ENCODE measurements around the gene KANSL1.
"Not testable (repeated sequence)": the region's sequence is repeated elsewhere in the genome, so short reads cannot be mapped to it uniquely, and the experiment has no call there.

Gene KANSL1

DNA sequence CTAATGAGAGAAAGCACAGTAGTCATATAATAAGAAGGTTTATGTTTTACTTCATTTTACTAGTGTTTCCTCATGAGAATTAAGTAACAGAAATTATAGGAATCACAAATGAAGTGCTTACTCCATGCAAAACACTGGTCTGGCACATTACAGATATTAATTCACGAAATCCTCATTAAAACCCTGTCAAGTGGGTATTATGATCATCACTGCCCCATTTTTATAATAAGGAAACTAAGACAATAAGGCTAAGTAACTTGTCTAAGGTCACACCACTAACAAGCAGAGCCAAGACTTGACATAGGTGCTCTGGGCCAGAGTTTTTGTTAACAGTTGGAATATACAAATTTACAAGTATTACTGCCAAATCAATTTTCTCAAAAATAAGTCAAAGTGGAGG is 83.0 kb downstream of the KANSL1 start:
- DNase-seq (ENCODE audit: low read depth, low spot score): no peak

DNA sequence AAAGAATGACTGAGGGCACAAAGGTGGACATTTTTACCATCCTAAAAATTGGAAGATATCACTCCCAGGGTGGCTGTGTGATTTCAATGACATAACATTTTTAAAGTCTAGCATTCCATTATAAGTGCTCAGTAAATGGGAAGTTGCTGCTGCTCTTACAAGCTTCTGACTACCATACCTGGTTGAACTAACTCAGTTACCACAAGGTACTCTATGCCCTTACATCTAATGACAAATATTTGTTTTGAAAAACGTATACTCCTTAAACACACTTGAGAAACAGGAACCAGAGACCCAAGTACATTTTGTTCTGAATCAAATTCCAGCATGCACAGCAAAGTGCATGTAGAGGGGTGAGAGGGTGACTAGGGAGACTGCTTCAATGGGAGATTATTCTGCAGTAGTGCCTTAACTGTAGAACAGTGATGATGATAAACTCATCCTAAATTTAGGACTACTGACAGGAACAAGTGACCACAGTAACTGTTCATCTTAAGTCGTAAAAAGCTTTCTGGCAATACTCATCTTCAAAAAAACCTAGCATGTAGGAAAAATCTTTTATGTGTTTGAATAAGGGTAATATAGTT is 83.5 kb downstream of the KANSL1 start:
- no peak for DNase-seq (ENCODE audit: low read depth, low spot score)

DNA sequence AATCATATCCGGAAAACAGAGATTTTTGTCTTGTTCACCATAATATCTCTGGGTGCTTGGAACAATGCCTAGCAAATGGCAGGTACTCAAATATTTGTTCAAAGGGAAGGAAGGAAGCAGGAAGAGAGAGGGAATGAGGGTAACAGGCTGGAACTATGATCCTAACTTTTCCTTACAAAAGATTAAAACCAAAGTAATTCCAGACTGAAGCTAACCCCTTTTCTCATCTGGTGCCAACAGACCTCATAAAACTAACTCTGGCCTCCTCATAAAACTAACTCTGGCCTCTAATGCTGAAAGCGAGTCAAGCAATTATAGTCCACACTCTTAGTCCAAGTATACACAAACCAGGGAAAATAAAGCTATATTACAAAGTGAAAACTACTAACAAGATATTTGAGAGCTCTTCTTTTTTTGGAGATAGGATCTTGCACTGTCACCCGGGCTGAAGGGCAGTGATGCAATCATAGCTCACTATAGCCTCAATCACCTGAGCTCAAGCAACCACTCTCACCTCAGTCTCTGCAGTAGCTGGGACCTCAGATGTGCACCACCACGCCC is 84.6 kb downstream of the KANSL1 start:
- no peak for DNase-seq (ENCODE audit: low read depth, low spot score)

DNA sequence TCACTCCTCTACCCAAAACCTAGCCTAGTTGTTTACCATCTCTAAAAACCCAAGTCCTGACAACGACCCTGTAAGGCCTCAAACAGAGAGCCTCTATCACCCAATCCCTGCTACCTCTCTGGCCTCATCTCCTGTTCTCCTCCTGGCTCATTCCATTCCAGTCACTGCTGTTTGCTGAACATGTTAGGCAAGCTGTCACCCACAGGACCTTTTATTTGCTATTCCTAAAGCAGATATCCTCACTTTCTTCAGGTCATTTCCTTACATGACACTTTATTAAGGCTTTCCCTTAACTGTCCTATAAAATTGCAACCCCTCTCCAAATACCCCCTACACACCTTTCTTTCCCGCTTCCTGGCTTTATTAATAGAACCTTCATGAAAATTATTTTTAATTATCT is 85.1 kb downstream of the KANSL1 start:
- DNase-seq (ENCODE audit: low read depth, low spot score): no peak

DNA sequence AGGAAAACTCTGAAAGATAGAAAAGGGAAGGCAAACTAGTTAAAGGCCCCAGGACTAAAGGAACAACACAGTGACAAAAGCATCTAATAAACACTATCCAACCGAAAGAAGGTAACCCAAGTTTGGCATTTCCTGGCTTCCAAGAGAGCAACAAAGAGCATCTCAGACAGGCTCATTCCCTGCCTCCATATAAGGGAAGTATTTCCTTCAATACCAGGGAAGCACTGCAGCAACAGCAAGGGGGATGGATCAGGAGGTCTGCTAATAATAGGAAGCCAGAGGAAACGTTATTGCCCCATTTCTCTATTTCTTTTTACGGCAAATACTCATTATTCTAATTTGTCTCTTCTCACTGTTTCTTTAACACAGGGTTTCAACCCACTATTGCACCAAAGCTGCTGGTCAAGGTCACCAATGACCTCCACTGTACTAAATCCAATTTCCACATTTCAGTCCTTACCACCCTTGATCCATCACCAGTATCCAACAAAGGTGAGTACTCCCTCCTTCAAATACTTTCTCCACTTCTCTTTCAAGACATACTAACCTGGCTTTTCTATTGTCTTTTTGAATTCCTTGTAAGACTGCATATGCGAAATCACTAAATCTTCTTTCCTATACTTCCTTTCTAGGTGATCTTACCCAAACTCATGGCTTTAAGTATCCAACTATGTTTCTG is 86.1 kb downstream of the KANSL1 start:
- DNase-seq (ENCODE audit: low read depth, low spot score): no peak

DNA sequence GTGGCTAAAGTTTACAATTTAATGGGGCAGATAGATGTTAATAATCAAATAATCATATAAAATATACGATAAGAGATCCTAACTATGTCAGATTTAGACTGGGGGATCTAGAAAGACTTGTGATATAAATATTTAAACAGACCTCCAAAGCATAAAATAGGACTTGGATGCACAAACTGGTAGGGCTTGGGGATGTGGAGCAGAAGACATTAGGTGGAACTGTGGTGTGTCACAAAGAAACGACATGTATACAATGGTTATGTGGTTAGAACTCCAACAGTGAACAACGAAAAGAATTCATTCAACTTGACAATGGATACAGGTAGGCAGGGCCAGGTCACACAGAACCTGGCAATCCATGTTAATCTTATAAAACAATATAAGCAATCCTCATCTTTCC is 90.4 kb downstream of the KANSL1 start:
- DNase-seq (ENCODE audit: low read depth, low spot score): not testable (repeated sequence)

DNA sequence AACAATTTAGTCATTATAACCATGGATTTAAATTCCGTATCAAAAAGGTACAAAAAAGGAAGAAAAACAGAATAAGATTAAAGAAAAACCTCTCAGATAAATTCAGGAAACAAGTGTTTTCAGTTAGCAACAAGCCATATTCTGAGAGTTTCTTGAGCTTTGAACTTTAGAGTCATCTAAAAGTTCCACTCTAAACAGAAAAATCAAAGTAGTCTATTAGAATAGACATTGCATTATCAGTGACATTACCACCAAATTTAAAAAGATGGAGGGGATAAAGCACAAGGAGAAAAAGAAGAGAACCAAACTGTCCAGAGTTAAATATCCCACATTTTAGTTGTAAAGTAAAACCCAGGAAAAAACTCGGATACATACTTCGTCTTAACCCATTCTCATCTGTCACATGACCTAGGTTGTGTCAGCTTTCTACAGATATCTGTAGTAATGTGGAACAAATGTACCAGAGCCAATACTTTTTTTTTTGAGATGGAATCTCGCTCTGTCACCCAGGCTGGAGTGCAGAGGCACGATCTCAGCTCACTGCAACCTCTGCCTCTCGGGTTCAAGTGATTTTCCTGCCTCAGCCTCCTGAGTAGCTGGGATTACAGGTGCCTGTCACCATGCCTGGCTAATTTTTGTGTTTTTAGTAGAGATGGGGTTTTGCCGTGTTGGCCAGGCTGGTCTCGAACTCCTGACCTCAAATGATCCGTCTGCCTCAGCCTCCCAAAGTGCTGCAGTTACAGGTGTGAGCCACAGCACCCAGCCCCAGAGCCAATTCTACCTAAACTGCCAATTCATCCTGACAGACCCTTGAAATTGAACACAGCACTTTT is 91.2 kb downstream of the KANSL1 start:
- not testable (repeated sequence) for DNase-seq (ENCODE audit: low read depth, low spot score)

DNA sequence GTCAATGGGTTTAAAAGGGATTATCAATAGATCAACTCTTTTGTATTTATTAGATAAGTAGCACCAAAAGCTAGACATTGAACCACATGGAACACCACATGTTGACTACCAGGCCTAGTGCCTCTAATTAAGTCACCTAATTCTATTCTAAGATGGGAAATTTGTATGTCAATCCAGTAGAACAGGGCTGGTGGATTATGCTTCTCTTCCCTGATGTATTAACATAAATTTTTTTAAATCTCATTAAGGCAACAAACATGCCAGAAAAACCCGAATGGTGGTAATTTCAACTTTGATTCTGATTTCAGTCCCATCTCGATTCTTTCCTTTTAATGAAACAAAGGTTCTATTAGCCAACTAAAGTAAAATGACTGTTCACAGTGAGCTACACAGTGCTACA is 92.6 kb downstream of the KANSL1 start:
- no peak for DNase-seq (ENCODE audit: low read depth, low spot score)

DNA sequence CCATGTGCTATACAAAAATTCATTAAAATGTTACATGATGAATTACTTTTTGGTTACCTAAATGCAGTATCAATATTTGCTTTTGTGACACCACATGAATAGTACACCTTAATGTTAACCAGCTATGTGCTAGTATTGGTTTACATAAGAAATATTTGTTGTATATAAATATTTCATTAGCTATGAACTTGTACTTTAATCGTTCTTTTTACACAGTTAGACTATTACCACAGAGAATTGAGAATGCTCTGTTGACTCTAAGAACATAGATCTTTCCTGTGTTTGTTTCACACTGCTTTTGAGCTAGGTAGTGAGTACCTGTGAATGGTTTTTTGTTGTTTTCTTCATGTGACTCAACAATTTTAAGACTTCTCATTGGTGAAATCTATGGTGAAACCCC is 93.4 kb downstream of the KANSL1 start:
- no peak for DNase-seq (ENCODE audit: low read depth, low spot score)

DNA sequence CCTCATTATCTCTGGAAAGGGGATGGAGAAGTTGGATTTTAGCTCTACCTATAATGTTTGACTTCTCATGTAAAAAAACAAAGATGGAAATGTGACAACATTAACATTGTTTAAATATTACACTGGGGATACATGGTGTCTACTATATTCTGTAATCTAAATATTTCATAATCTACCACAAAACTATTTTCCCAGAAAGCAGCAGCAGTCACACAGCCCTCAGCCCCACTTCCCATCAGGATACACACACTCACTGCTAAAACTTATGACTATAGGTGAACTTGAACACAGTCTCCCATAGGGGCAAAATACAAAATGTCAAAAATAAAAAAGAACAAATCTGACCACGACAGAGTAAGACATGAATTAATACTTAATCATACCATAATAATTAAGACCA is 95.7 kb downstream of the KANSL1 start:
- no peak for DNase-seq (ENCODE audit: low read depth, low spot score)

DNA sequence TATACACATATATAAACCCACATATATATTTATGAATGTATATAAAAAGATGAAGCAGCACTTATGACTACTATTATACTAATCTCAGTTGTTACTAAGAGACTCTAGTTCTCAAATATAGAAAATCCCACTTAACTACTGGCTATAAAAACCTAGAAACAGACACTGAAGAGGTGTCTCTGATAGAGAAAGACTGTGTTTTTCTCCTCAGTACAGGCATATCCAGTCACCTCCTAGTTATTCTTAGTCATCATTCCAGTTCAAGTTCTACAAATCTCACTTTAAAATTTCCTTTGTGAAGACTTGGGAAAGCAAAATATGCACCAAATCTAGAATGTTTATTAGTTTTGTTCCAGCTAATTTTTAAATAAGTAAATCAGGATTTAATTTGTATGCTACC is 100.2 kb downstream of the KANSL1 start:
- no peak for DNase-seq (ENCODE audit: low read depth, low spot score)

DNA sequence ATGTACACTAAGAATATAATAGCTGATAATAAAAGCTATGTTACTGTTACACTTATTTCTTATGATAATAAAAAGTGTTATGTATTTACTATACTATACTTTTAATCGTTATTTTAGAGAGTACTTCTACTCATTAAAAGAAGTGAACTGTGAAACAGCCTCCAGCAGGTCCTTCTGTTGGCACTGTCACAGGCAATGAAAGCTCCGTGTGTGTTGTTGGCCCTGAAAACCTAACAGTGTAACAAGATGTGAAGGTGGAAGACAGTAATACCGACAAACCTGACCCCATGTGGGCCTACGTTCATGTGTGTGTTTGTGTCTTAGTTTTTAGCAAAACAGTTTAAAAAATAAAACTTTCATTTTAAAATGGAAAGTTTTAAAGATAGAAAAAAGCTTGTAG is 102.4 kb downstream of the KANSL1 start:
- no peak for DNase-seq (ENCODE audit: low read depth, low spot score)

DNA sequence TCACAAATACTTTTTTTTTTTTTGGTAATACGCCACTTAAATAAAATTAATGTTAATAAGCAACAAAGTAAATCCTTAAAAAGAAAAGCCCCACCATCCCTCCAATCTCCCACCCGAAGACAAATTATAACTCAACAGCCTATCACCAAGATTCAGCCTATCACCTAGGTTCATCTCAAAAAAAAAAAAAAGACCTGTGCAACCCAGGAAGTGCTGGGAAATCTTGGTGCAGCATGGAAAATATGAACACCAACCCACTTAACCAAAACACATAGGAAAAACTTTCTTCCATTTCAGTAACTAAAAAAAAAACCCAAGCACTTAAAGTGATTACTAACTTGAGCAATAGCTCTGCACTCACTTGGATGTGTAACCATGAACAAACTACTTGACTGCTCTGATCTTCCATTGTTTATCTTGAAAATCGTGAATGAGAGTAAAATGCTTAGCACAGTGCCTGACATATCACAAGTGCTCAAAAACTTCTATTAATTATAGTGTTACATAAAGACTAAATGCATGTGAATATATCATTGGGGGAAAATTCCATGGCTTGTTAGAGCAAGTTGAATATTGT is 103.8 kb downstream of the KANSL1 start:
- no peak for DNase-seq (ENCODE audit: low read depth, low spot score)

DNA sequence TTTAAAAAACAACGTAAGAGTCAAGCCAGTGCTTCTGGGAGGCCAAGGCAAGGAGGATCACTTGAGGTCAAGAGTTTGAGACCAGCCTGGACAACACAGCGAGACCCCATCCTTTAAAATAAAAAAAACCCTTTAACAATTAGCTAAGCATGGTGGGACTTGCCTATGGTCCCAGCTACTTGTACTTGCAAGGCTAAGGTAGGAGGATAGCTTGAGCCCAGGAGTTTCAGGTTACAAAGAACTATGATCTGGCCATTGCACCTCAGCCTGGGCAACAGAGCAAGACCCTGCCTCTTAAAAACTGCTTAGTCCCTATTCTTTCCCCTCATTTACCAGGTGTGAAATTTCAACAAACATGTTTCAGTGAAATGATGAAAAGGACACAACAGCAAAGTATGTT is 104.6 kb downstream of the KANSL1 start:
- no peak for DNase-seq (ENCODE audit: low read depth, low spot score)

DNA sequence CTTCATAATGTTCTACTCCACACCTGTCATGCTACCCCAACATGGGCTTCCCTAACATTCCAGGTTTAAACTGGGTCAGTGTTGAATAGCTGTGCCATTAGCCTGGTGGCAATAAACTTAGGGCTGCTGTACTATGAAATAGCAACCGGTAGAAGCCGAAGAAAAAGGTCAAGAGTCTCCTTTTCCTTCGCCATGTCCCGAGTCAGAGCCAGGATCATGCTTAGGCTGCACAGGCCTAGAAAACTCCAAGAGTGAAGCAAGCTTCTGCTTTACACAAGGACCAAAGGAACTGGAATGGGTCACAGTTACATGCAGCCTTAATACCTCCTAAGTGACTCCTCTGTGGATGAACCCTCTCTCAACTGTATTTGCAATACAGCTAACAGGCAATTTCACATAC is 105.4 kb downstream of the KANSL1 start:
- not testable (repeated sequence) for DNase-seq (ENCODE audit: low read depth, low spot score)

DNA sequence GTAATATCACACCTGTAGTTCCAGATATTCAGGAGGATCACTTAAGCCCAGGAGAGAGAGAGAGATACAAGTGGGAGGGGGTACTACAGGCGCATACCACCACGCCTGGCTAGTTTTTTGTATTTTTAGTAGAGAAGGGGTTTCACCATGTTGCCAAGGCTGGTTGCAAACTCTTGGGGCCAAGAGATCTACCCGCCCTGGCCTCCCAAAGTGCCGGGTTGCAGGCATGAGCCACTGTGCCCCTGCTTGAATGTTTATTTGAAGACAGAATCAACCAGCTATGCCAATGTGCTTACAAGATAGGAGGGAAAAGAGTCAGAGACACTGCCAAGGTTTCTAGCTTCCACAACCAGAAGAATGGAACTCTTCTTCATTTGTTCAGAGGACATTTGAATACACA is 106.4 kb downstream of the KANSL1 start:
- no peak for DNase-seq (ENCODE audit: low read depth, low spot score)

DNA sequence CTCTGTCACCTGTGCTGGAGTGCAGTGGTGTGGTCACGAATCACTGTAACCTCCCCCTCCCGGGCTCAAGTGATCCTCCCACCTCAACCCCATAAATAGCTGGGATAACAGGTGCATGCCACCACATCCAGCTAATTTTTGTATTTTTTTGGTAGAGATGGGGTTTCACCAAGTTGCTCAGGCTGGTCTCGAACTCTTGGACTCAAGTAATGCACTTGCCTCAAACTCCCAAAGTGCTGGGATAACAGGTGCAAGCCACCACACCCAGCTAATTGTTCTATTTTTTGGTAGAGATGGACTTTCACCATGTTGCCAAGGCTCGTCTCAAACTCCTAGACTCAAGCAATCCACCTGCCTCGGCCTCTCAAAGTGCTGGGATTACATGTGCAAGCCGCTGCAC is 107.7 kb downstream of the KANSL1 start:
- DNase-seq (ENCODE audit: low read depth, low spot score): no peak

DNA sequence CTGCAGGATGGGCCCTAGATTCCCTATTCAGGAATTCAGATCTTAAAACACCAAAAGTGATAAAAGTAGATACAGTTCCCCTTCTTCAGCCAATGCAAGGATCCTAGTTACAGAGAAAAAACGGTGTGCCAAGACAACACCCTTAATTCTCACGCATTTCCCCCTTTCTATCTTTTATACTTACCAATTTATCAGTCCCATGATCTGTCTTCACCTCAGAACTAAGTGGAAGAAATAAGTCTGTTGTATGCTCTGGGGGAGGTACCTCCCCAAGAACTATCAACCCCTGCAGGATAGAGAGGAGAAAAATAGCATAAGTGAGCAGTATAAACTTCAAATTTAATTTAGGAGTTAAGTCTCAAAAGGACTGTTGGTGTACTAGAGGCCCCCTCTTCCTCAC is 111.0 kb downstream of the KANSL1 start:
- no peak for DNase-seq (ENCODE audit: low read depth, low spot score)

DNA sequence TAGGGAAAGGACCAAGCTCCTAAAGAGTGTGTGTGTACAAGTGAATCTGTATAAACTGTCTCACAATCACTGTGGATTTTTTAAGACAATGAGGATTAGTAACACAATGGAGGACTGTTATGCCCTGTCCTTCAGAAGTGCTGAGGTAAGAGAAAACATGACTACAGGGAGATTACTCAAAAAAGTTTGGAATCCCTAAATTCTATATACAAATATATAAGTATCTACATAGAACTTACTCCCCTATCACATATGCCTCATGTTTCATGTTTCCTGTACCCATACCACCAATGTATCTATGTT is 112.3 kb downstream of the KANSL1 start:
- no peak for DNase-seq (ENCODE audit: low read depth, low spot score)

DNA sequence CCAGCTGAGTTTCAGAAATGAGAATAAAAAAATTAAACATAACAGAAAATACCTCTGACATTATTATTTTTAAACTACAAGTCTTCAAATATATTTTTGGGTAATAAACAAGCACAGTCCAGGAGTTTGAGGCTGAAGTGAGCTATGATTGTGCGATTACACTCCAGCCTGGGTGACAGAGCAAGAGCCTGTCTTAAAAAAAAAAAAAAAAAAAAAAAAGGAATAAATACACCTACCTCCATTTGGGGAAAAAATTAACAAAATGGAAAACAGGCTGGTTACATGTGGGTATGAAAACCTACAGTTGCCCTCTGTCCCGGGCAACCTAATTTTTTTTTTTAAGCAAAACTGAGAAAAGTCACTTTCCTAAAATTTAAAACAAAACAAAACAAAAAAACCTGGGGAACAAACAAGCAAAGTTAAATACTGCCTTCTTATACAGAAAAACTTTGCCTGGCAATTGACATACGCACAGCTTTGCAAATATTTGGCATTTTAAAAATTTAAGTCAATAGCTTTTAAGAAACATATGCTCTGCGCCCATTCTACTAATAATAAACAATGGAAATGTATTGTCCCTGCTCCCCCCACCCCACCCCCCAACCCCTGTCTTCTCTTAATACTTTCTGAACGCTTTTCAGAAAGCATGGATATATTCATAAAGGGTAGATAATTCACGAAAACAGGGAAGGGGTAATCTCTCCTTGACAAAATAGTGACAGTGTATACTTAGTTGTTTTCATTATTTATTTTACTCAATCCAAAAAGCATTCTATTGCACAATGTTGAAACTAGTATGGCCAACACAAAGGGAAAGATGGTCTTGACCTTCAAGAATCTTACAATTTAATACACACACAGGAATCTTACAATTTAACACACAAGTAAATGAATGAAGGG is 112.9 kb downstream of the KANSL1 start:
- no peak for DNase-seq (ENCODE audit: low read depth, low spot score)

DNA sequence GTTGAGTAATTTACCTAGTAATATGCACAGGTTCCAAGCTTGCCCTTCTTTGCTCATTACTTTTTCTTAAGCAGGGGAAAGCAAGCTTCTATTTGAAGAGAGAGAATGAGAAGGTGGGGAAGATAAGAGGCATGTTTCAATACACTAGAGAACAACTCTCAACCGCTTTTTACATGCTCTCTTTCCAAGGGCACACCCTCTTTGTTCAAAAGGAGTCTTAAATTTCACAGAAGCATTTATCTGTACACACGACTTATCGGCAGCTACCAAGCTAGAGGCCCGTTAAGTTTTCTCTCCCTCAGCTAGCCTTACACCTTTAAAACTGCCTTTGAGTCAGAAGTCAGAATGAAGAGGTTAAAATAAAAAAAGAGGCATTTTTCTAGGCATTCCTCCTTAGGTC is 114.6 kb downstream of the KANSL1 start:
- DNase-seq (ENCODE audit: low read depth, low spot score): no peak

Measured in brain pericyte (primary cell).